Calu3 (cell line): ENCODE measurements around the gene LILRA2. TPM values are rescaled to one million over a fixed set of nuclear protein-coding genes. Genes with fewer than 3 reads are reported as not detected.

Experiments
- BruUV-seq: library from RNA; stranded (reverse); fragments of 400-500 nt; replicated peaks from 2 replicates; lab custom pipeline; 2021; lab: Mats Ljungman, UMichigan
- CTCF ChIA-PET: fragments of 300-600 bp; sonication (Branson Sonifier 250); formaldehyde crosslinking; loops from one replicate; lab custom pipeline; 2022; ENCODE audit warnings: antibody characterized with exemption; lab: Charles Lee
- DNase-seq: peaks from one replicate; pipeline ENCODE4 v3.0.0; 2022
- H3K27ac Mint-ChIP-seq: one replicate; pipeline ENCODE4 v1.8.0; 2022; ENCODE audit warnings: mixed read lengths; ENCODE audit not compliant: unreplicated experiment
- H3K27me3 Mint-ChIP-seq: one replicate; pipeline ENCODE4 v1.8.0; 2022; ENCODE audit warnings: mixed read lengths; ENCODE audit not compliant: unreplicated experiment
- H3K36me3 Mint-ChIP-seq: one replicate; pipeline ENCODE4 v1.8.0; 2022; ENCODE audit warnings: mild to moderate bottlenecking, moderate library complexity, mixed read lengths; ENCODE audit not compliant: insufficient read depth, unreplicated experiment
- H3K4me1 Mint-ChIP-seq: one replicate; pipeline ENCODE4 v1.8.0; 2022; ENCODE audit warnings: mild to moderate bottlenecking, low read depth, mixed read lengths; ENCODE audit not compliant: unreplicated experiment
- H3K4me3 Mint-ChIP-seq: one replicate; pipeline ENCODE4 v1.8.0; 2022; ENCODE audit warnings: mild to moderate bottlenecking, low read depth, moderate library complexity, mixed read lengths; ENCODE audit not compliant: unreplicated experiment
- H3K9me3 Mint-ChIP-seq: one replicate; pipeline ENCODE4 v1.8.0; 2022; ENCODE audit warnings: low read depth, mixed read lengths; ENCODE audit not compliant: unreplicated experiment
- CTCF ChIP-seq: fragments of 200-600 bp; IDR thresholded peaks from one replicate; pipeline ENCODE4 v1.8.0; 2022; ENCODE audit warnings: antibody characterized with exemption; ENCODE audit not compliant: unreplicated experiment
- intact Hi-C: fragments of 100-400 bp; cut with micrococcal nuclease; formaldehyde crosslinking; loops from one replicate; pipeline ENCODE4 v1.10.0; 2022; ENCODE audit not compliant: unreplicated experiment
- total RNA-seq: library from RNA; stranded (reverse); gene quantifications from 2 replicates; pipeline ENCODE4 v1.2.3, GENCODE V29; 2022

The LILRA2 gene
- total RNA-seq, 1 experiment from 2014 or later, result not detected

- no TSS peak for BruUV-seq
- no peaks in the 10 kb centered on the region for H3K36me3 Mint-ChIP-seq
- CTCF ChIA-PET, result no interaction called here
- H3K9me3 Mint-ChIP-seq, result no peaks in the 10 kb centered on the region
- DNase-seq, result no peak
- no peak overlapping the region for H3K4me3 Mint-ChIP-seq
- H3K4me1 Mint-ChIP-seq, result no peaks in the 10 kb centered on the region
- peaks cover 77% of the 10 kb centered on the region for H3K27me3 Mint-ChIP-seq
- H3K27ac Mint-ChIP-seq, result no peak overlapping the region
- intact Hi-C loops, result no loop called here
- TF ChIP-seq CTCF, result no peak
Observed at GRCh38 chr19:54536956-54537355, 36.6 kb upstream of the LILRA2 start.

GRCh38 chr19:54541712-54542111, 31.9 kb upstream of the LILRA2 start:
- Mint-ChIP-seq H3K36me3 (no peaks in the 10 kb centered on the region), H3K27me3 (peaks cover 72% of the 10 kb centered on the region), H3K27ac (no peak overlapping the region), H3K4me1 (no peaks in the 10 kb centered on the region), H3K9me3 (peaks cover 3% of the 10 kb centered on the region), H3K4me3 (no peak overlapping the region)
- no peak for TF ChIP-seq CTCF
- BruUV-seq, result no TSS peak
- CTCF ChIA-PET, result no interaction called here
- DNase-seq, result no peak
- intact Hi-C loops, result no loop called here

GRCh38 chr19:54548806-54549205, 24.8 kb upstream of the LILRA2 start:
- TF ChIP-seq CTCF, result no peak
- H3K4me3 Mint-ChIP-seq, result no peak overlapping the region
- H3K27me3 Mint-ChIP-seq, result peaks cover 25% of the 10 kb centered on the region
- CTCF ChIA-PET, result interaction anchor here (0.5 kb wide), 1 partner anchor 157 kb away, joined by 4 read pairs; no protein-coding TSS in a partner anchor
- intact Hi-C loops, result no loop called here
- peaks cover 8% of the 10 kb centered on the region for H3K9me3 Mint-ChIP-seq
- no peak overlapping the region for H3K27ac Mint-ChIP-seq
- BruUV-seq, result no TSS peak
- no peak for DNase-seq
- no peaks in the 10 kb centered on the region for H3K36me3 Mint-ChIP-seq
- no peaks in the 10 kb centered on the region for H3K4me1 Mint-ChIP-seq

- peaks cover 21% of the 10 kb centered on the region for H3K27me3 Mint-ChIP-seq
- no peaks in the 10 kb centered on the region for H3K4me1 Mint-ChIP-seq
- H3K27ac Mint-ChIP-seq, result no peak overlapping the region
- CTCF ChIA-PET, result interaction anchor here (0.5 kb wide), 1 partner anchor 157 kb away, joined by 4 read pairs; no protein-coding TSS in a partner anchor
- no peak for TF ChIP-seq CTCF
- H3K36me3 Mint-ChIP-seq, result no peaks in the 10 kb centered on the region
- H3K4me3 Mint-ChIP-seq, result no peak overlapping the region
- no TSS peak for BruUV-seq
- peaks cover 8% of the 10 kb centered on the region for H3K9me3 Mint-ChIP-seq
- DNase-seq, result no peak
- intact Hi-C loops, result no loop called here
Observed at GRCh38 chr19:54549224-54549623, 24.4 kb upstream of the LILRA2 start.
